Measurements from ENCODE around the gene MYLK. TPM values are rescaled to one million over a fixed set of nuclear protein-coding genes. Genes with fewer than 3 reads are reported as not detected.

Gene MYLK
- total and polyA plus RNA-seq, 2 donors (not counting 1 experiment from before 2014, with no cell fraction given), result 0.51 TPM; not detected in 1

- Histone ChIP-seq H3K36me3 (replicated peaks in 1 of 2; ENCODE audit: control extremely low read depth in 1 of 2, control insufficient read depth in 1 of 2, extremely low read depth in 1 of 2, insufficient read depth in 2 of 2, low read length in 1 of 2) (no peaks in the 10 kb centered on the region), H4K20me1 (ENCODE audit: control insufficient read depth, insufficient read depth, low read length, poor library complexity, severe bottlenecking) (no peaks in the 10 kb centered on the region), H3K4me3 (ENCODE audit: control extremely low read depth in 1 of 5, extremely low read depth in 1 of 5, insufficient read depth in 1 of 5, low read depth in 2 of 5, low read length in 4 of 5) (no peak overlapping the region), H3K27me3 (replicated peaks in 1 of 4; ENCODE audit: control extremely low read depth in 1 of 4, control insufficient read depth in 3 of 4, insufficient read depth in 4 of 4, low read length in 3 of 4) (peaks cover 0 to 5% (median 0%) of the 10 kb centered on the region in 4 experiments), H3K4me2 (replicated peaks; ENCODE audit: low read depth, low read length, poor library complexity, severe bottlenecking) (no peak overlapping the region), H3K79me2 (ENCODE audit: control insufficient read depth, insufficient read depth, low read length) (no peaks in the 10 kb centered on the region), H2AFZ (ENCODE audit: insufficient read depth, low read depth, low read length, poor library complexity, severe bottlenecking) (no peak overlapping the region), H3K4me1 (ENCODE audit: control insufficient read depth in 2 of 2, insufficient read depth in 2 of 2, low read length in 2 of 2) (no peaks in the 10 kb centered on the region), H3K27ac (ENCODE audit: low read length in 2 of 2) (no peak overlapping the region), H3K9ac (ENCODE audit: low read length) (no peak overlapping the region), H3K9me3 (ENCODE audit: control extremely low read depth in 1 of 3, control insufficient read depth in 2 of 3, insufficient read depth in 1 of 3, low read length in 2 of 3) (no peaks in the 10 kb centered on the region)
- H3K4me1 Mint-ChIP-seq, result no peaks in the 10 kb centered on the region
- TF ChIP-seq, protein P1, sequence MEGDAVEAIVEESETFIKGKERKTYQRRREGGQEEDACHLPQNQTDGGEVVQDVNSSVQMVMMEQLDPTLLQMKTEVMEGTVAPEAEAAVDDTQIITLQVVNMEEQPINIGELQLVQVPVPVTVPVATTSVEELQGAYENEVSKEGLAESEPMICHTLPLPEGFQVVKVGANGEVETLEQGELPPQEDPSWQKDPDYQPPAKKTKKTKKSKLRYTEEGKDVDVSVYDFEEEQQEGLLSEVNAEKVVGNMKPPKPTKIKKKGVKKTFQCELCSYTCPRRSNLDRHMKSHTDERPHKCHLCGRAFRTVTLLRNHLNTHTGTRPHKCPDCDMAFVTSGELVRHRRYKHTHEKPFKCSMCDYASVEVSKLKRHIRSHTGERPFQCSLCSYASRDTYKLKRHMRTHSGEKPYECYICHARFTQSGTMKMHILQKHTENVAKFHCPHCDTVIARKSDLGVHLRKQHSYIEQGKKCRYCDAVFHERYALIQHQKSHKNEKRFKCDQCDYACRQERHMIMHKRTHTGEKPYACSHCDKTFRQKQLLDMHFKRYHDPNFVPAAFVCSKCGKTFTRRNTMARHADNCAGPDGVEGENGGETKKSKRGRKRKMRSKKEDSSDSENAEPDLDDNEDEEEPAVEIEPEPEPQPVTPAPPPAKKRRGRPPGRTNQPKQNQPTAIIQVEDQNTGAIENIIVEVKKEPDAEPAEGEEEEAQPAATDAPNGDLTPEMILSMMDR (IDR thresholded peaks at IDR 0.05), result no peak
- no peak for TF ChIP-seq EZH2 (IDR thresholded peaks at IDR 0.05; ENCODE audit: borderline replicate concordance, insufficient read depth, low read depth, low read length, poor library complexity, severe bottlenecking)
- CTCF ChIA-PET, result no interaction called here
- DNase-seq, result no peak
- POLR2A ChIA-PET, result no interaction called here
- no peak overlapping the region for H3K4me3 Mint-ChIP-seq
- intact Hi-C loops (cut with micrococcal nuclease), result no loop called here
- no peaks in the 10 kb centered on the region for H3K9me3 Mint-ChIP-seq (ENCODE audit: insufficient read depth)
- no peak overlapping the region for H3K27ac Mint-ChIP-seq
- no peak for ATAC-seq (ENCODE audit: low read depth)
- peaks cover 33% of the 10 kb centered on the region for H3K27me3 Mint-ChIP-seq
- 82% methylated on average over 5 of the region's 8 CpGs for WGBS (ENCODE audit: insufficient coverage)
These were observed 206.0 kb downstream of the MYLK start for GRCh38 chr3:123678108-123678511.

DNA sequence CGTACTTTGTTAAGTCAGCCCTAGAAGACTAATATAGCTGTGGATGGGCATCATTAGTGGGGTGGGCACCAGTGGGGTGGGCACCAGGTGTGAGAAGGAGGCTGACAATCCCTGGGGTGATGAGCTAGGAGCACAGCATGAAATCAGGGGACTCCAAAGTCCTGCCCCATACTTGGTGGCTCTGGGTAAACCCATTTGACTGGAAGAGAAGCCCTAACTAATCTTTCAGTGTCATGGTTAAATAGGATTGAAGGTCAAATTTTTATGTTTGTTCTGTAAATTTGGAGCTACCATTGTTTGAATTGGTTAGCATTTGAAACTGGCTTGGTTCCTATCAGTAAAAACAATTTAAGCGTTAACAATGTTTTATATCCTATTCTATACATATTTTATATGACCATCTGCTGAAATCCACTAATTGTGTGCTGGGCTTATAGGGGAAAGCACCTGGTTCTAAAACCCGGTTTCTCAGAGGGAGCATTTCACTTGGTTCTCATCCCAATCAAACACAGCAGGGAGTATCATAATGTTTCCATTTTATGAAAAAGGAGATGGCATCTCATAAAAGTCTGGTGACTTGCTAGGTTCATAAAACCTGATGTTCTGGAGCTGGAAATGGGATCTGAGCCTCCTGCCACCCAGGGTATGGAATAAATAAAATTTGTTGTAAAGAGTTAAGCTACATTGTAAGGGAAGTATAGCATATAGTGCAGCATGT lies 211.5 kb downstream of the MYLK start:
- no peak overlapping the region for H3K4me3 Mint-ChIP-seq
- no peaks in the 10 kb centered on the region for H3K9me3 Mint-ChIP-seq (ENCODE audit: insufficient read depth)
- Histone ChIP-seq H3K9me3 (ENCODE audit: control extremely low read depth in 1 of 3, control insufficient read depth in 2 of 3, insufficient read depth in 1 of 3, low read length in 2 of 3) (no peaks in the 10 kb centered on the region), H3K4me3 (ENCODE audit: control extremely low read depth in 1 of 5, extremely low read depth in 1 of 5, insufficient read depth in 1 of 5, low read depth in 2 of 5, low read length in 4 of 5) (no peak overlapping the region), H3K4me1 (ENCODE audit: control insufficient read depth in 2 of 2, insufficient read depth in 2 of 2, low read length in 2 of 2) (peaks cover 12 to 15% of the 10 kb centered on the region in 2 donors), H3K27me3 (replicated peaks in 1 of 4; ENCODE audit: control extremely low read depth in 1 of 4, control insufficient read depth in 3 of 4, insufficient read depth in 4 of 4, low read length in 3 of 4) (peaks cover 0 to 5% (median 0%) of the 10 kb centered on the region in 4 experiments), H4K20me1 (ENCODE audit: control insufficient read depth, insufficient read depth, low read length, poor library complexity, severe bottlenecking) (no peaks in the 10 kb centered on the region), H2AFZ (ENCODE audit: insufficient read depth, low read depth, low read length, poor library complexity, severe bottlenecking) (no peak overlapping the region), H3K27ac (ENCODE audit: low read length in 2 of 2) (no peak overlapping the region), H3K9ac (ENCODE audit: low read length) (no peak overlapping the region), H3K79me2 (ENCODE audit: control insufficient read depth, insufficient read depth, low read length) (no peaks in the 10 kb centered on the region), H3K4me2 (replicated peaks; ENCODE audit: low read depth, low read length, poor library complexity, severe bottlenecking) (no peak overlapping the region), H3K36me3 (replicated peaks in 1 of 2; ENCODE audit: control extremely low read depth in 1 of 2, control insufficient read depth in 1 of 2, extremely low read depth in 1 of 2, insufficient read depth in 2 of 2, low read length in 1 of 2) (no peaks in the 10 kb centered on the region)
- peaks cover 46% of the 10 kb centered on the region for H3K27me3 Mint-ChIP-seq
- no peak for ATAC-seq (ENCODE audit: low read depth)
- TF ChIP-seq, protein P1 (IDR thresholded peaks at IDR 0.05), result no peak
- TF ChIP-seq EZH2 (IDR thresholded peaks at IDR 0.05; ENCODE audit: borderline replicate concordance, insufficient read depth, low read depth, low read length, poor library complexity, severe bottlenecking), result no peak
- POLR2A ChIA-PET, result no interaction called here
- CTCF ChIA-PET, result interaction anchor here (1.2 to 1.6 kb wide), 2 partner anchors 20 kb away, joined by 5 to 6 read pairs; no protein-coding TSS in a partner anchor
- no peak for DNase-seq
- intact Hi-C loops (cut with micrococcal nuclease), result no loop called here
- no peak overlapping the region for H3K27ac Mint-ChIP-seq
- 75% methylated on average over 1 of the region's 3 CpGs for WGBS (ENCODE audit: insufficient coverage)
- peaks cover 17% of the 10 kb centered on the region for H3K4me1 Mint-ChIP-seq

Data from B cell (primary cell).